GM19455 (cell line): ENCODE data around the gene MUC5AC.
"Not testable (repeated sequence)": the region's sequence is repeated elsewhere in the genome, so short reads cannot be mapped to it uniquely, and the experiment has no call there.

ENCODE experiments used
- ATAC-seq: cut with Tn5 transposase; IDR thresholded peaks from one replicate; pipeline ENCODE4 v1.9.1; 2021; ENCODE audit not compliant: unreplicated experiment

Gene MUC5AC

DNA sequence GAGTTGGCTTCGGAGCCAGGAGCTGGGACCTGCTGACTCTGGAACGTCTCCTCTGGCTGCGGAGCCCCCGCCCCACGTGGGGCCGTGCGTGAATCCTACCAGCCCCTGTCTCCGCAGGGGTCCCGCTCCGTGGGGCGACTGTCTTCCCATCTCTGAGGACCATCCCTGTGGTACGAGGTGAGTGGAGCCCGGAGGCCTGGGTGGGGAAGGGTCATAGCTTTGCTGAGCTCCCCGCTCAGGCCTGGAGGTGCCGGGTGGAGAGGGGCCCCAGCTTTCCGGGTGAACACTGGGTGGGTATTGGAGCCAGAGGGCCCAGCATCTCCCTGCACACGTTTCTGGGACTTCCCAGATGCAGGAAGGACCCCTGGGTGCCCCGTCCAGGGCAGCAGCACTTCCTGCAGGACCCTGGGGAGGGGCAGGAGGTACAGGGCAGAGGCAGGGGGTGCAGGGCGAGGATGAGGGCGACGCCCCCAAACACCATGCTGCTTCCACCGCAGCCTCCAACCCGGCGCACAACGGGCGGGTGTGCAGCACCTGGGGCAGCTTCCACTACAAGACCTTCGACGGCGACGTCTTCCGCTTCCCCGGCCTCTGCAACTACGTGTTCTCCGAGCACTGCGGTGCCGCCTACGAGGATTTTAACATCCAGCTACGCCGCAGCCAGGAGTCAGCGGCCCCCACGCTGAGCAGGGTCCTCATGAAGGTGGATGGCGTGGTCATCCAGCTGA, 3.8 kb downstream of the MUC5AC start:
- no peak for ATAC-seq

GRCh38 chr11:1162138-1162475, 4.4 kb downstream of the MUC5AC start:
- no peak for ATAC-seq

GRCh38 chr11:1162491-1163311, 4.9 kb downstream of the MUC5AC start:
- no peak for ATAC-seq

GRCh38 chr11:1163321-1163910, 5.7 kb downstream of the MUC5AC start:
- no peak for ATAC-seq

GRCh38 chr11:1163911-1164735, 6.4 kb downstream of the MUC5AC start:
- ATAC-seq: no peak

DNA sequence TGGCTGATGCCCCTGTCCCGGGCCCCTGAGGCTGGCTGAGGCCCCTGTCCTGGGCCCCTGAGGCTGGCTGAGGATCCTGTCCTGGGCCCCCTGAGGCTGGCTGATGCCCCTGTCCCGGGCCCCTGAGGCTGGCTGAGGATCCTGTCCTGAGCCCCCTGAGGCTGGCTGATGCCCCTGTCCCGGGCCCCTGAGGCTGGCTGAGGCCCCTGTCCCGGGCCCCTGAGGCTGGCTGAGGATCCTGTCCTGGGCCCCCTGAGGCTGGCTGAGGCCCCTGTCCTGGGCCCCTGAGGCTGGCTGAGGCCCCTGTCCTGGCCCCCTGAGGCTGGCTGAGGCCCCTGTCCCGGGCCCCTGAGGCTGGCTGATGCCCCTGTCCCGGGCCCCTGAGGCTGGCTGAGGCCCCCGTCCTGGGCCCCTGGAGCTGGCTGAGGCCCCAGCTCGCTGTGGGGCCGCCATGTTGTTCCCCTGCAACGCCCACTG, 7.1 kb downstream of the MUC5AC start:
- ATAC-seq: not testable (repeated sequence)

GRCh38 chr11:1165256-1166041, 7.7 kb downstream of the MUC5AC start:
- no peak for ATAC-seq

DNA sequence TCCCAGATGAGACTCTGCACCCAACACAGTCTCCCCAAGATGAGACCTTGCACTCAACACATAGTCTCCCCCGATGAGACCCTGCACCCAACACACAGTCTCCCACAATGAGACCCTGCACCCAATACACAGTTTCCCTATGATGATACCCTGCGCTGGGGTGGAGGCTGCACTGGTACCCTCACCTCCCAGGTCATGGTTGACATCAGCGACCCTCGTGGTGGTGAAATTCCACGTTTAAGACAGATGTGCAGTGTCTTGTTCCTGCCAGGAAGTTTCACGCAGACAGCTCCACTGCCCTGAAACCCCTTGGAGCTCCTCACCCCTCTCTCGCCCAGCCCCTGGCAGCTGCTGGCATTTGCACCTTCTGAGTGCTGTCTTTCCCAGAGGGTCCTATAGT, 9.5 kb downstream of the MUC5AC start:
- ATAC-seq: no peak

DNA sequence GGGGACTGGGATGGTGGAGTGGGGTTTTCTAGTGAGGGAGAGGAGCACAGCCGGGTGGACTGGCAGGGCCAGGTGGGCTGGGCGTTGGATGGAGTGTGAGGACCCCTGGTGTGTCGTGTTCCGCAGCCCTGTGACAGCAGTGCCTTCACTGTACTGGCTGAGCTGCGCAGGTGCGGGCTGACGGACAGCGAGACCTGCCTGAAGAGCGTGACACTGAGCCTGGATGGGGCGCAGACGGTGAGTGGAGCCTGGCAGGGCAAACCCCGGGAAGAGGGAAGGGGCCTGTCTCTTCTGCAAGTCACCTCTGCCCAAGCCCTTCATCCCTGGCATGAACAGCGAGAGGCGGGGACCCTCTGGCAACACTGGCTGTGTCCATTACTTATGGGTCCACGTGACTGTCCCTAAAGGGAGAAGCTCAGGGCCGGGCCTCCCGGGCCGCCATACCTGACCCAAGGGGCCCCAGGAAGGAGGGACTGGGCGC, 10.0 kb downstream of the MUC5AC start:
- ATAC-seq: no peak

DNA sequence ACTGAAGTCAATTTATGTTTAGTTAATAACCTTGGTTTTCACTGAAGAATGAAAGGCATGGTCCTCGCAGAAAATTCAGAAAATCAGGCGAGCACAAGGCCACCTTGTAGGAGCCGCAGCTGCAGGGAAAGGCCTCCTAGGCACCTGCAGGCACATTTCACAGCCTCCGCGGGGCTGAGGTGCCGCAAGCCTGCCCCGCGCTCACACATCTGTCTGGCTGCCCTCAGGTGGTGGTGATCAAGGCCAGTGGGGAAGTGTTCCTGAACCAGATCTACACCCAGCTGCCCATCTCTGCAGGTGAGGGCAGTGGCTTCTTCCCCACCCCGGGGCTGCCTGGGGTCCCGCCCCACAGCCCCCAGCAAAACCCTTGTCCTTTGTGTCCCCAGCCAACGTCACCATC, 10.5 kb downstream of the MUC5AC start:
- ATAC-seq: no peak

DNA sequence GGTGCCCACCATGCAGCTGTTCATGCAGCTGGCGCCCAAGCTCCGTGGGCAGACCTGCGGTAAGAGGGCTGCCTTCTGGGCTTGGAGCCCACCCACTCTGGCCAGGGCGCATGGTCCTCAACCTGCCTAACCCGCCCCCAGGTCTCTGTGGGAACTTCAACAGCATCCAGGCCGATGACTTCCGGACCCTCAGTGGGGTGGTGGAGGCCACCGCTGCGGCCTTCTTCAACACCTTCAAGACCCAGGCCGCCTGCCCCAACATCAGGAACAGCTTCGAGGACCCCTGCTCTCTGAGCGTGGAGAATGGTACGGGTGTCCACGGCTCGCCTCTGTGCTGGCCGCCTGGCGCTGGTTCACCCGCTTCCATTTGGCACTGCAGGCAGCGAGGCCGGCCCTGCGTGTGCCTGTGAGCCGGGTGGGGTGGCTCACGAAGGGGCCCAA, 11.0 kb downstream of the MUC5AC start:
- ATAC-seq: no peak

GRCh38 chr11:1171223-1171984, 13.7 kb downstream of the MUC5AC start:
- no peak for ATAC-seq

DNA sequence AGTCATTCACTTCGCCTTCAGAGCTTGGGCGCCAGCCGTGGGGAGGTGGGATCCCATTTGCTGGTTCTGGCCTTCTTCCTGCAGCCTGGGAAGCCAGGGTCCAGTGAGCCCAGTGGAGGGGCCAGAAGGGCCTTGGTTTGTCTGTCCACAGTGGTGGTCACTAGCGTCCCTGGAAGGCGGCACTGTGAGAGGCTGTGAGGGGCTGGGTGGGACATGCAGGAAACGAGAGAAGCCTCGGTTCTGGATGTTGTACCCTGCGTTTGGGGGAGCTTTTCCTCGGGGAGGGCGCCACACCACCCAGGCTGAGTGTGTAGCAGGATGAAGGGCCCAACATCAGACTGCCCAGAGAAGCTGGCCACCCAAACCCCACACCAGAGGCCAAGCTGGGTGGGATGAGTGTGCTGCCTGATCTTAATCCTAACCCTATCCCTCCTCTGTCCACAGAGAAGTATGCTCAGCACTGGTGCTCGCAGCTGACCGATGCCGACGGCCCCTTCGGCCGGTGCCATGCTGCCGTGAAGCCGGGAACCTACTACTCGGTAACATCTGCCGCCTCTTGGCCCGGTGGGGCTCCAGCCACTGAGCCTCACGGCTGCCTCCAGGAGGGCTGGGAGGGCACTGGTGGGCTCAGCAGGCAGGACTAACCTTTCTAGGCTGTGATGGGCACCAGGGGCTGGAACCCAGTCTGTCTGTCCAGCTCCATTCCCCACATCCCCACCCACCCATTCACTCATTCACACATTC, 14.4 kb downstream of the MUC5AC start:
- no peak for ATAC-seq

DNA sequence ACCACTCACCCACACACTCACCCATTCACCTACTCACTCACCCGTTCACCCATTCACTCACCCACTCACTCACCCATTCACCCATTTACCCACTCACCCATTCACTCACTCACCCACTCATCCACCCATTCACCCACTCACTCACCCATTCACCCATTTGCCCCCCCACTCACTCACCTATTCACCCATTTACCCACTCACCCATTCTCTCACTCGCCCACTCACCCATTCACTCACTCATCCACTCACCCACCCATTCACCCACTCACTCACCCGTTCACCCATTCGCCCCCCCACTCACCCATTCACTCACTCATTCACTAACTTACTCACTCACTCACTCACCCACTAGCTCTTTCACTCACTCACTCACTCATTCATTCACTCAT, 15.0 kb downstream of the MUC5AC start:
- no peak for ATAC-seq

- not testable (repeated sequence) for ATAC-seq
Observed at GRCh38 chr11:1173396-1173795, 15.6 kb downstream of the MUC5AC start.

GRCh38 chr11:1174441-1175370, 17.0 kb downstream of the MUC5AC start:
- no peak for ATAC-seq

GRCh38 chr11:1175461-1176223, 17.9 kb downstream of the MUC5AC start:
- ATAC-seq: no peak
